GM12874 (cell line): ENCODE data around the gene WDR17.

ENCODE experiments used
- CTCF ChIP-seq: IDR thresholded peaks from 2 replicates; pipeline ENCODE4 v1.5.1; 2011; ENCODE audit warnings: low read depth, mild to moderate bottlenecking, control low read depth, low read length, moderate library complexity; ENCODE audit not compliant: insufficient read depth

WDR17 gene

DNA sequence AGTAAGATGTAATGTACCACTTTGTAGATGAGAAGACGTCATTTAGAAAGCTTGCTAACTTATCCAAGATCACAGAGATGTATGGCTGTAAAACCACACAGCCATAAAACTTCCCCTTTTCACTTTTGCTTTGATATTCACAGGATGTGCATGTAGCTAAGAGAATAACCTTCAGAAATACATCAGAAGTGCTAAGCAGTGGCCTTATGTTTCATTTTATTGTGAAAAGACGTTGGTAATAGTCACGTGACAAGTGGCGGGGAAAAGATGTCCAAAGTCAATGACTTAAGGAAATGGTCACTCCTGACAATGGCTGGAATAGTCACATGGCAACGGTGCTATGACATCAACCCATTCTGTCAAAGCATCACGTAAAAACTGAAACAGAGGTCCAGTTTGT is 12.9 kb upstream of the WDR17 start:
- TF ChIP-seq CTCF: no peak

DNA sequence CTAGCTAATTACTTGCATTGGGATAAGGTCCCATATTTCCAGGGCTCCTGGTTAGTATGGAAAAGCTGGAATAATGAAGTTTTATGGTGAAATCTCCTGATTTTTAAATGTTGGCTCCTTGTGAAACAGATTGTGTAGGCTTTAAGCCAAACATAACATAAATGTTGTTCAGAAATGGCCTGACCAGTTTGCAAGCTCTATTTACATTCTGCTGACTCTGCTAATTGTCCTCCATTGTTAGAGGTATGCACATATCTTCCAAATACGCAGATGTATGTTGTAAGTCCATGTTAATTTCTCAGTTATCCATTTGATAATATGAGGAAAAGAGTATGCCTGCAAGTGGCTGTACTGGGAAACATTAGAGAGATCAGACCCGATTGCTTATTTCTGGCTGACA is 11.9 kb upstream of the WDR17 start:
- TF ChIP-seq CTCF: no peak

DNA sequence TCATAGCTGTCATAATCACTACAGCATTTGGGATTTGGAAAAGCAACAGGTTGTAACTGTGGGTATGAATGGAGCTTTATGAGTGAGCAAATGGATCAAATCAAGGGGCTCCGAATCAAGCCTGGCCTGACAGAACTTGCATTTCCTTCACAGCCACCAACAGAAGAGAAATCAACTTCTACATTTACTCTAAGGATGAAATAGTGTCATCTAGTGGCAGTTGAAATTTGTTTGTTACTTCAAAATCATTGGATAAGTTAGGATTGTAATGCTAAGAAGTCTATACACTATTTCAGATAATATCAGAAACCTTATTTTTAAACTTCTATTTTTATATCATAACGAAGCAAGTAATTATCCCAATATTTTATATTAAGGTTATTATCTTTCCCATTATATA is 10.7 kb upstream of the WDR17 start:
- peak; percentile 29; the same call in 1 of the 2 replicates for TF ChIP-seq CTCF

- no peak for TF ChIP-seq CTCF
Observed at GRCh38 chr4:176063718-176064117, 1.9 kb upstream of the WDR17 start.

DNA sequence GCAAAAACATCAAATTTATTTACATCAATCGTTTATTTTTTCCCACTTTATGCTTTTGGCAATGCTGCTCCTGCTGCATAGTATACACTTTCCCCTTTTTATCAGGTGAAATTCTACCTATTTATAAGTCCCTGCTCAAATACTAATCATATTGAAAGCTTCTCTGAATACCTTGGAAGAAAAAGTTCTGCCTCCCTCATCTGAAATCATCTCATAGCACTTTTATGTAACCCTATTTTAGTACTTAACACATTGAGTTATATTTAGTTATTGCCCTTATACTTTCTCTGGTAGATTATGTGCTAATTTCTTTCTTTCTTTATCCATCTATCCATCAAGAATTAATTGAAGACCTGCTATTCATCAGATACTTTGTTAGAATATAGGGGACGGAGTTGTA is 1.1 kb upstream of the WDR17 start:
- no peak for TF ChIP-seq CTCF

- no peak for TF ChIP-seq CTCF
Observed at GRCh38 chr4:176066757-176067156, 1.1 kb downstream of the WDR17 start.

- TF ChIP-seq CTCF: no peak
Observed at GRCh38 chr4:176077561-176077960, 11.9 kb downstream of the WDR17 start.

GRCh38 chr4:176084769-176085168 is 19.1 kb downstream of the WDR17 start:
- TF ChIP-seq CTCF: no peak
